Measurements from ENCODE around the gene ARFRP1.

ARFRP1 gene

GRCh38 chr20:63691711-63692435 is 15.9 kb downstream of the ARFRP1 start:
- no peak for TF ChIP-seq Cebpa-rat (IDR thresholded peaks at IDR 0.05)
- H3K27ac ChIP-seq: peak overlapping the region; percentile 56; the same call in 1 of the 2 replicates

GRCh38 chr20:63690898-63691710 is 16.7 kb downstream of the ARFRP1 start:
- Histone ChIP-seq H4K20me1 (peaks cover 20% of the 10 kb centered on the region; the same call in 1 of the 2 replicates), H3K4me3 (no peak overlapping the region), H3K27ac (peak overlapping the region; percentile 56), H3K4me2 (peak overlapping the region; percentile 65), H3K9ac (peak overlapping the region; percentile 29; the same call in 1 of the 2 replicates), H3K4me1 (peaks cover 50% of the 10 kb centered on the region), H3K36me3 (peaks cover 20% of the 10 kb centered on the region), H3K9me3 (no peaks in the 10 kb centered on the region), H3K27me3 (no peaks in the 10 kb centered on the region)
- TF ChIP-seq Cebpa-rat (IDR thresholded peaks at IDR 0.05): no peak

More at GRCh38 chr20:63691711-63692435, 15.9 kb downstream of the ARFRP1 start:
- Histone ChIP-seq H3K4me2 (peak overlapping the region; percentile 65), H3K36me3 (peaks cover 20% of the 10 kb centered on the region), H3K27me3 (no peaks in the 10 kb centered on the region), H3K9ac (peak overlapping the region; percentile 29; the same call in 1 of the 2 replicates), H3K9me3 (no peaks in the 10 kb centered on the region), H3K4me1 (peaks cover 50% of the 10 kb centered on the region), H3K4me3 (no peak overlapping the region), H4K20me1 (peaks cover 24% of the 10 kb centered on the region)

GRCh38 chr20:63690003-63690897 is 17.5 kb downstream of the ARFRP1 start:
- Histone ChIP-seq H4K20me1 (peaks cover 20% of the 10 kb centered on the region; the same call in 1 of the 2 replicates), H3K36me3 (peaks cover 14% of the 10 kb centered on the region; the same call in 1 of the 2 replicates), H3K9ac (no peak overlapping the region)

GRCh38 chr20:63689046-63690002 is 18.5 kb downstream of the ARFRP1 start:
- Histone ChIP-seq H3K9ac (no peak overlapping the region), H3K4me3 (no peak overlapping the region), H3K9me3 (no peaks in the 10 kb centered on the region), H3K4me2 (no peak overlapping the region), H3K27me3 (no peaks in the 10 kb centered on the region), H4K20me1 (peaks cover 20% of the 10 kb centered on the region; the same call in 1 of the 2 replicates), H3K36me3 (peaks cover 7% of the 10 kb centered on the region; the same call in 1 of the 2 replicates), H3K27ac (no peak overlapping the region), H3K4me1 (peaks cover 43% of the 10 kb centered on the region)
- TF ChIP-seq Cebpa-rat (IDR thresholded peaks at IDR 0.05): no peak

More at GRCh38 chr20:63690003-63690897, 17.5 kb downstream of the ARFRP1 start:
- Histone ChIP-seq H3K27ac (no peak overlapping the region), H3K4me3 (no peak overlapping the region), H3K27me3 (no peaks in the 10 kb centered on the region), H3K9me3 (no peaks in the 10 kb centered on the region), H3K4me1 (peaks cover 44% of the 10 kb centered on the region), H3K4me2 (peak overlapping the region; percentile 65; the same call in 1 of the 2 replicates)
- no peak for TF ChIP-seq Cebpa-rat (IDR thresholded peaks at IDR 0.05)

- H3K9ac ChIP-seq: no peak overlapping the region
- H3K9me3 ChIP-seq: no peaks in the 10 kb centered on the region
- no peak overlapping the region for H3K4me3 ChIP-seq
- TF ChIP-seq Cebpa-rat (IDR thresholded peaks at IDR 0.05): no peak
- H4K20me1 ChIP-seq: peaks cover 20% of the 10 kb centered on the region; the same call in 1 of the 2 replicates
- H3K4me1 ChIP-seq: peaks cover 43% of the 10 kb centered on the region
- no peak overlapping the region for H3K27ac ChIP-seq
- H3K4me2 ChIP-seq: no peak overlapping the region
- H3K36me3 ChIP-seq: peaks cover 2% of the 10 kb centered on the region; the same call in 1 of the 2 replicates
- H3K27me3 ChIP-seq: no peaks in the 10 kb centered on the region
These were observed 19.3 kb downstream of the ARFRP1 start for GRCh38 chr20:63688228-63689045.

GRCh38 chr20:63687419-63688178 is 20.2 kb downstream of the ARFRP1 start:
- Histone ChIP-seq H4K20me1 (peaks cover 20% of the 10 kb centered on the region; the same call in 1 of the 2 replicates), H3K9me3 (no peaks in the 10 kb centered on the region), H3K4me1 (peaks cover 41% of the 10 kb centered on the region), H3K36me3 (peaks cover 10% of the 10 kb centered on the region; the same call in 1 of the 2 replicates), H3K4me2 (peak overlapping the region; percentile 66), H3K9ac (peak overlapping the region; percentile 20; the same call in 1 of the 2 replicates), H3K4me3 (no peak overlapping the region), H3K27ac (peak overlapping the region; percentile 51; the same call in 1 of the 2 replicates), H3K27me3 (no peaks in the 10 kb centered on the region)
- no peak for TF ChIP-seq Cebpa-rat (IDR thresholded peaks at IDR 0.05)

Data from BLaER1 (cell line).